ENCODE data around the gene TMEM273. TPM values are rescaled to one million over a fixed set of nuclear protein-coding genes. Genes with fewer than 3 reads are reported as not detected.

Gene TMEM273
- total RNA-seq, 4 donors from 2014 or later = 4.9 to 11.2 (median 7.8) TPM

DNA sequence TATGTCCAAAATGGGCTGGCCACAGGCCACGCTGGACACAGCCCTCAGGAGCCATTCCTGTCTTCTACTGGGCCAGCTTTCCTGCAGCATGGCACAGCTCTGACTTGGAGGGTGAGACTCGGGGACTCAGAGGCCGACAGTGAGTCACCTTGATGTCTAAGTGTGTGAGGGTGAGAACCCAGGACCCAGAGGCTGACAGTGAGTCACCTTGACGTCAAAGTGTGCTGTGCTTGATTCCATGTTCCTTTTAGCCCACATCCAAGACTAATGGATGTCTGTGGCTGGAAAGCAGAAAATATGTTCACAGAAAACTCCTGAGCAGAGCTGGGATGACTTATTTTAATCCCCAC is 48.4 kb downstream of the TMEM273 start:
- TF ChIP-seq POLR2A (IDR thresholded peaks at IDR 0.05) = no peak
- TF ChIP-seq, protein P1, sequence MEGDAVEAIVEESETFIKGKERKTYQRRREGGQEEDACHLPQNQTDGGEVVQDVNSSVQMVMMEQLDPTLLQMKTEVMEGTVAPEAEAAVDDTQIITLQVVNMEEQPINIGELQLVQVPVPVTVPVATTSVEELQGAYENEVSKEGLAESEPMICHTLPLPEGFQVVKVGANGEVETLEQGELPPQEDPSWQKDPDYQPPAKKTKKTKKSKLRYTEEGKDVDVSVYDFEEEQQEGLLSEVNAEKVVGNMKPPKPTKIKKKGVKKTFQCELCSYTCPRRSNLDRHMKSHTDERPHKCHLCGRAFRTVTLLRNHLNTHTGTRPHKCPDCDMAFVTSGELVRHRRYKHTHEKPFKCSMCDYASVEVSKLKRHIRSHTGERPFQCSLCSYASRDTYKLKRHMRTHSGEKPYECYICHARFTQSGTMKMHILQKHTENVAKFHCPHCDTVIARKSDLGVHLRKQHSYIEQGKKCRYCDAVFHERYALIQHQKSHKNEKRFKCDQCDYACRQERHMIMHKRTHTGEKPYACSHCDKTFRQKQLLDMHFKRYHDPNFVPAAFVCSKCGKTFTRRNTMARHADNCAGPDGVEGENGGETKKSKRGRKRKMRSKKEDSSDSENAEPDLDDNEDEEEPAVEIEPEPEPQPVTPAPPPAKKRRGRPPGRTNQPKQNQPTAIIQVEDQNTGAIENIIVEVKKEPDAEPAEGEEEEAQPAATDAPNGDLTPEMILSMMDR (IDR thresholded peaks at IDR 0.05 in 4 of 5, conservative IDR thresholded peaks at IDR 0.05 in 1 of 5) = no peak
- intact Hi-C loops (cut with DNase I; ENCODE audit: low total_unique reads) (no loop called here), in situ Hi-C loops (cut with MboI; ENCODE audit: low sequenced_read_pairs in 4 of 4) (no loop called here)
- Histone ChIP-seq H3K36me3 (no peaks in the 10 kb centered on the region), H3K4me3 (no peak overlapping the region), H3K27ac (peak overlapping the region in 2 of 4 donors; percentile 49 to 63), H3K4me1 (no peaks in the 10 kb centered on the region), H3K9me3 (no peaks in the 10 kb centered on the region), H3K27me3 (no peaks in the 10 kb centered on the region)
- DNase-seq (no peak), ATAC-seq (peak in 1 of 2 donors; percentile 51)

GRCh38 chr10:49139028-49139845 is 49.0 kb downstream of the TMEM273 start:
- no peak overlapping the region for H3K4me3 ChIP-seq

DNA sequence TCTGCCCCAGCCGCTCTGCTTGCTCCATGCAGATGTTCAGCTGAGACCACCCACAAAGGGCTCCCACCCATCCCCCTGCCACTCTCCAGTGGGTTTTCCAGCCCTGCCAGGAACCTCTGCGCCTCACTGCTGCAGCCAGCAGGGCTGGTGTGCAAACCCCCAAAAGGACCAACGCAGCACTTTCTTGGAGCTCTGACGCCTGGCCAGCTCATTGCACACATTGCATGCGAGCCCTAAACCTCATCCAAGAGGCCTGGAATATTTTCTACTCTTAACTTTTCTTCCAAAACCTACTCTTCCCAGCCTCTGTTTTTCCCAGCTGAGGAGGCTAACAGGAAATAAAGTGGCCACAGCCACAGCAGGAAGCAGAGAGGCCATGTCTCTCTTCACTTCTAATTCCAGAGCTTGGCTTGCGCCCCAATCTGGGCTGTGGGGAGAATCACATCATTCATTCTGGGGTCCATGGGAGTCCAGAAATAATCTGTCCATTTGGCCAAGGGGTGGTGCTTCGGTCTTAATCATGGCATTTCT is 49.8 kb downstream of the TMEM273 start:
- H3K27me3 ChIP-seq = no peaks in the 10 kb centered on the region
- H3K9me3 ChIP-seq = no peaks in the 10 kb centered on the region
- H3K27ac ChIP-seq = peak overlapping the region; percentile 18 to 63 (median 52)
- no peaks in the 10 kb centered on the region for H3K4me1 ChIP-seq
- in situ Hi-C loops (cut with MboI; ENCODE audit: low sequenced_read_pairs in 4 of 4) (no loop called here), intact Hi-C loops (cut with DNase I; ENCODE audit: low total_unique reads) (no loop called here)
- H3K36me3 ChIP-seq = no peaks in the 10 kb centered on the region
- TF ChIP-seq, protein P1 (IDR thresholded peaks at IDR 0.05 in 4 of 5, conservative IDR thresholded peaks at IDR 0.05 in 1 of 5) = no peak
- no peak for TF ChIP-seq POLR2A (IDR thresholded peaks at IDR 0.05)
- no peak for DNase-seq
- H3K4me3 ChIP-seq = no peak overlapping the region
- ATAC-seq = no peak

More at GRCh38 chr10:49139028-49139845, 49.0 kb downstream of the TMEM273 start:
- Histone ChIP-seq H3K27me3 (no peaks in the 10 kb centered on the region), H3K36me3 (no peaks in the 10 kb centered on the region), H3K27ac (peak overlapping the region; percentile 18 to 63 (median 52)), H3K4me1 (no peaks in the 10 kb centered on the region), H3K9me3 (no peaks in the 10 kb centered on the region)
- DNase-seq = no peak
- TF ChIP-seq, protein P1 (IDR thresholded peaks at IDR 0.05 in 4 of 5, conservative IDR thresholded peaks at IDR 0.05 in 1 of 5) = no peak
- no peak for TF ChIP-seq POLR2A (IDR thresholded peaks at IDR 0.05)
- intact Hi-C loops (cut with DNase I; ENCODE audit: low total_unique reads) = no loop called here
- no peak for ATAC-seq
- in situ Hi-C loops (cut with MboI; ENCODE audit: low sequenced_read_pairs in 4 of 4) = no loop called here

- peaks cover 0 to 3% of the 10 kb centered on the region in 2 donors for H3K4me1 ChIP-seq
- DNase-seq = no peak
- peaks cover 0 to 5% (median 3%) of the 10 kb centered on the region in 3 donors for H3K27me3 ChIP-seq
- no peak for ATAC-seq
- no peaks in the 10 kb centered on the region for H3K36me3 ChIP-seq
- intact Hi-C loops (cut with DNase I; ENCODE audit: low total_unique reads) = no loop called here
- no peak overlapping the region for H3K4me3 ChIP-seq
- no peak for TF ChIP-seq POLR2A (IDR thresholded peaks at IDR 0.05)
- TF ChIP-seq, protein P1 (IDR thresholded peaks at IDR 0.05 in 4 of 5, conservative IDR thresholded peaks at IDR 0.05 in 1 of 5) = no peak
- peak overlapping the region in 2 of 4 donors; percentile 24 to 60 for H3K27ac ChIP-seq
- H3K9me3 ChIP-seq = no peaks in the 10 kb centered on the region
- in situ Hi-C loops (cut with MboI; ENCODE audit: low sequenced_read_pairs in 4 of 4) = no loop called here
These were observed 51.7 kb downstream of the TMEM273 start for GRCh38 chr10:49136525-49136924.
